Naive B cell (primary cell): ENCODE measurements around the gene CNTN5. TPM values are rescaled to one million over a fixed set of nuclear protein-coding genes. Genes with fewer than 3 reads are reported as not detected.
A peak's percentile ranks its signal among the peaks of the same experiment; 100 is the strongest.

Experiments used
- ATAC-seq, 2 donors: fragments of 150-1000 bp; cut with Tn5 transposase; 2 replicates each; pipeline ENCODE4 v1.10.0; 2021; ENCODE audit warnings: low read depth in 2 of 2, mild to moderate bottlenecking in 2 of 2, moderate library complexity in 2 of 2
- DNase-seq: peaks from one replicate; pipeline ENCODE4 v3.0.0; 2022
- H3K27ac Mint-ChIP-seq, 6 donors: one replicate each; pipeline ENCODE4 v1.8.0; 2020 to 2022; ENCODE audit warnings: mild to moderate bottlenecking in 6 of 6, mixed read lengths in 6 of 6, moderate library complexity in 5 of 6, inconsistent platforms in 2 of 6
- H3K27me3 Mint-ChIP-seq, 3 donors: one replicate each; pipeline ENCODE4 v1.8.0; 2021 to 2022; ENCODE audit warnings: mixed read lengths in 3 of 3, mild to moderate bottlenecking in 1 of 3
- H3K36me3 Mint-ChIP-seq, 2 donors: one replicate each; pipeline ENCODE4 v1.8.0; 2020 to 2022; ENCODE audit warnings: mixed read lengths in 2 of 2, inconsistent platforms in 1 of 2, mild to moderate bottlenecking in 1 of 2
- H3K4me1 Mint-ChIP-seq, 3 donors: one replicate each; pipeline ENCODE4 v1.8.0; 2020 to 2022; ENCODE audit warnings: mixed read lengths in 3 of 3, inconsistent platforms in 1 of 3, mild to moderate bottlenecking in 1 of 3, moderate library complexity in 1 of 3
- H3K4me3 Mint-ChIP-seq, 8 donors: one replicate each; pipeline ENCODE4 v1.8.0; 2020 to 2022; ENCODE audit warnings: mild to moderate bottlenecking in 8 of 8, mixed read lengths in 8 of 8, moderate library complexity in 8 of 8, inconsistent platforms in 2 of 8
- H3K9me3 Mint-ChIP-seq, 7 donors: one replicate each; pipeline ENCODE4 v1.8.0; 2020 to 2022; ENCODE audit warnings: mixed read lengths in 7 of 7, mild to moderate bottlenecking in 5 of 7, inconsistent platforms in 2 of 7, moderate library complexity in 1 of 7
- polyA plus RNA-seq, 6 donors: library from polyadenylated mRNA; unstranded; fragments of 300-500 nt; fragmentation: Illumina TruSeq; gene quantifications; one replicate each; pipeline ENCODE4 v1.2.3, GENCODE V29; 2021; ENCODE audit warnings: low read depth in 6 of 6

Gene CNTN5
- polyA plus RNA-seq, 6 donors from 2014 or later, result not detected

DNA sequence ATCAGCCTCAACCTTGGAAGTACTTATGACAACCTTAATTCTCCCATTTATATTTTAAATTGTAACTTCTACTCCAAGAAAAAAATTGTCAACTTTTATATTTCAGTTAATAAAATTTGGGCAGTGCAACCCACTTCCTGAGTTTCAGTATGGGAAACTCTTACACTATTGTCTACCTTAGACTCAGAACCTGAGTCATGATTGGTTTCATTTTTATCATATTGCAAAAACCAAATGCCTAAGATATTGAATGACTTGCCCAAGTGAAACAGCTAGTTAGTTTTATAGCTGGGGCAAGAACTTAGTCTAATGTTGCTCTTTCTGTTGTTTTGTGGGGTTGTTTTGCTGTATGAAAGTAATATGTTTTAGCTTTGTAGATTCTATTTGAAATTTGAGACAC is 1332.3 kb downstream of the CNTN5 start:
- Mint-ChIP-seq H3K27me3 (no peaks in the 10 kb centered on the region), H3K27ac (no peak overlapping the region), H3K4me3 (no peak overlapping the region), H3K9me3 (peaks cover 0 to 2% (median 0%) of the 10 kb centered on the region in 7 donors), H3K4me1 (no peaks in the 10 kb centered on the region), H3K36me3 (no peaks in the 10 kb centered on the region)
- no peak for ATAC-seq
- no peak for DNase-seq

- DNase-seq (no peak), ATAC-seq (no peak)
- Mint-ChIP-seq H3K9me3 (peaks cover 0 to 7% (median 2%) of the 10 kb centered on the region in 7 donors), H3K27ac (no peak overlapping the region), H3K27me3 (no peaks in the 10 kb centered on the region), H3K4me1 (no peaks in the 10 kb centered on the region), H3K4me3 (no peak overlapping the region), H3K36me3 (no peaks in the 10 kb centered on the region)
Measured at GRCh38 chr11:100354736-100355135, 1334.0 kb downstream of the CNTN5 start.

GRCh38 chr11:100356035-100356434 is 1335.3 kb downstream of the CNTN5 start:
- no peak for ATAC-seq
- Mint-ChIP-seq H3K4me3 (no peak overlapping the region), H3K27me3 (no peaks in the 10 kb centered on the region), H3K27ac (peak overlapping the region in 1 of 6 donors; percentile 79), H3K36me3 (no peaks in the 10 kb centered on the region), H3K4me1 (no peaks in the 10 kb centered on the region), H3K9me3 (peaks cover 0 to 19% (median 7%) of the 10 kb centered on the region in 7 donors)
- DNase-seq, result no peak

DNA sequence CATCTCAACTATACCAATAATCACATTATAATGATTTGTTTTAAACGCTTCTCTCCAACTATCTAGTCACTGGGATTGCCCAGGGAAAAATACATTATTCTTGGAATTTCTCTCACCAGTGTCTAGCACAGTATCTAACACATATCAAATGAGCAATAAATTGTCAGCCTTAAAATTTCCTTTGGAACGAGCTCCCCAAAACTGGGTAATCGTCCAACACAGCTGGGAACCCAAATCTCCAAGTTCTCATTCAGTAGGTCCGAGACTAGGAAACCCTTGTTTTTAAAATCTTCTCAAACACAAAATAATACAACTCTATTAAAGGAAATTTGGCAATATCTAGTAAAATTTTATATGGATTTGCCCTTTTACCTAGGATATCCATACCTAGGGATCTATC is 1338.5 kb downstream of the CNTN5 start:
- H3K36me3 Mint-ChIP-seq, result no peaks in the 10 kb centered on the region
- no peak overlapping the region for H3K27ac Mint-ChIP-seq
- H3K27me3 Mint-ChIP-seq, result no peaks in the 10 kb centered on the region
- no peaks in the 10 kb centered on the region for H3K4me1 Mint-ChIP-seq
- ATAC-seq (no peak), DNase-seq (no peak)
- peaks cover 2 to 38% (median 13%) of the 10 kb centered on the region in 7 donors for H3K9me3 Mint-ChIP-seq
- H3K4me3 Mint-ChIP-seq, result no peak overlapping the region

DNA sequence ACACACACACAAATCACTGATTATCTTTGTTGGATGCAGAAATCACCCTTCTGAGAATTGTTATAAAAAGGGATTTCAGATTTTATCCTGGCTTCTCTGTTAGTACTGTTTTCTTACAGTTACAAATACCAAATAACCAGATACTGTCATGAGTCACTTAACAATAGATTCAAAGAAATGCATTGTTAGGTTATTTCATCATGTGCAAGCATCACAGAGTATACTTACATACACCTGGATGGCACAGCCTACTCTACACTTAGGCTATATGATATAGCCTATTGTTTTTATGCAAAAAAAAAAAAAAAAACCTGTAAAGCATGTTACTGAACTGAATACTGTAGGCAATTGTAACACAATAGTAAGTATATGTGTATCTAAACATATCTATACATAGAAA is 1347.1 kb downstream of the CNTN5 start:
- no peak overlapping the region for H3K4me3 Mint-ChIP-seq
- no peak for ATAC-seq
- no peaks in the 10 kb centered on the region for H3K4me1 Mint-ChIP-seq

DNA sequence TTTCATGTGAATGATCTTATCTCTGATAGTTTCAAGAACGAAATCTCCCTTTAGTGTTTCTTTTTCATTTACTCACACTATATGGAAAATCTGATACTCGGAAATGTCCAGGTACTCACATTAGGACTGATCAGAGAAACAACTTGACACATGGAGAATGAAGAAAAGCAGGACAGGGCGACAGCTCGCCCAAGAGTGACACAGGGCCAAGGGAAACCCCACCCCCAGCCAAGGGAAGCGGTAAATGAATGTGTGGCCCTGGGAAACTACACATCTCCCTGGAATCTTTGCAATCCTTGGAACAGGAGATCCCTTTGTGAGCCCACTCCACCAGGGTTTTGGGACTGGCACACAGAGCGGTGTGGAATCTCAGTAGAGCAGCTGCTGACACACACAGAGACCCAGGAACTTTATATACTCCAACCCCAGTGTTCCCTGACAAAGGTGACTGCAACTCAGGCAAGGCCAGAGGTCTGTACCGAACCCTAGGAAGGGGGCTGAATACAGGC is 1362.7 kb downstream of the CNTN5 start:
- no peak for DNase-seq
- Mint-ChIP-seq H3K27me3 (no peaks in the 10 kb centered on the region), H3K9me3 (peaks cover 3 to 27% (median 18%) of the 10 kb centered on the region in 7 donors), H3K36me3 (no peaks in the 10 kb centered on the region), H3K27ac (no peak overlapping the region), H3K4me3 (no peak overlapping the region), H3K4me1 (no peaks in the 10 kb centered on the region)
- ATAC-seq, result no peak

More for the DNA sequence above, 1347.1 kb downstream of the CNTN5 start:
- Mint-ChIP-seq H3K27me3 (no peaks in the 10 kb centered on the region), H3K9me3 (peaks cover 3 to 34% (median 9%) of the 10 kb centered on the region in 7 donors), H3K27ac (no peak overlapping the region), H3K36me3 (no peaks in the 10 kb centered on the region)
- DNase-seq, result no peak

GRCh38 chr11:100396266-100396665 is 1375.5 kb downstream of the CNTN5 start:
- H3K27me3 Mint-ChIP-seq, result no peaks in the 10 kb centered on the region
- no peaks in the 10 kb centered on the region for H3K36me3 Mint-ChIP-seq
- DNase-seq, result no peak
- no peak overlapping the region for H3K27ac Mint-ChIP-seq
- H3K4me1 Mint-ChIP-seq, result no peaks in the 10 kb centered on the region
- peaks cover 0 to 14% (median 2%) of the 10 kb centered on the region in 7 donors for H3K9me3 Mint-ChIP-seq
- no peak for ATAC-seq
- no peak overlapping the region for H3K4me3 Mint-ChIP-seq

- ATAC-seq, result no peak
- H3K27ac Mint-ChIP-seq, result no peak overlapping the region
Measured at GRCh38 chr11:100397401-100397800, 1376.7 kb downstream of the CNTN5 start.

GRCh38 chr11:100403816-100404215 is 1383.1 kb downstream of the CNTN5 start:
- H3K36me3 Mint-ChIP-seq, result no peaks in the 10 kb centered on the region
- H3K4me3 Mint-ChIP-seq, result no peak overlapping the region
- no peak overlapping the region for H3K27ac Mint-ChIP-seq
- no peak for ATAC-seq
- H3K9me3 Mint-ChIP-seq, result peaks cover 5 to 17% (median 12%) of the 10 kb centered on the region in 7 donors
- H3K27me3 Mint-ChIP-seq, result no peaks in the 10 kb centered on the region
- no peaks in the 10 kb centered on the region for H3K4me1 Mint-ChIP-seq
- DNase-seq, result no peak

More at GRCh38 chr11:100397401-100397800, 1376.7 kb downstream of the CNTN5 start:
- Mint-ChIP-seq H3K27me3 (no peaks in the 10 kb centered on the region), H3K36me3 (no peaks in the 10 kb centered on the region), H3K4me3 (no peak overlapping the region), H3K9me3 (peaks cover 0 to 19% (median 5%) of the 10 kb centered on the region in 7 donors), H3K4me1 (no peaks in the 10 kb centered on the region)
- no peak for DNase-seq

GRCh38 chr11:100404907-100405306 is 1384.2 kb downstream of the CNTN5 start:
- H3K36me3 Mint-ChIP-seq, result no peaks in the 10 kb centered on the region
- H3K27ac Mint-ChIP-seq, result no peak overlapping the region
- H3K4me1 Mint-ChIP-seq, result no peaks in the 10 kb centered on the region
- H3K27me3 Mint-ChIP-seq, result no peaks in the 10 kb centered on the region
- peaks cover 6 to 19% (median 12%) of the 10 kb centered on the region in 7 donors for H3K9me3 Mint-ChIP-seq
- ATAC-seq, result no peak
- no peak for DNase-seq
- H3K4me3 Mint-ChIP-seq, result no peak overlapping the region
